Glutamatergic neuron (in vitro differentiated cells): Measurements from ENCODE around the gene KRTAP1-5. TPM values are rescaled to one million over a fixed set of nuclear protein-coding genes. Genes with fewer than 3 reads are reported as not detected.
"Not testable (repeated sequence)": the region's sequence is repeated elsewhere in the genome, so short reads cannot be mapped to it uniquely, and the experiment has no call there.

Experiments used
- DNase-seq: peaks from one replicate; pipeline ENCODE4 v3.0.0; 2022
- H3K27ac Mint-ChIP-seq: one replicate; pipeline ENCODE4 v1.8.0; 2020; ENCODE audit warnings: mild to moderate bottlenecking, mixed read lengths, inconsistent platforms; ENCODE audit not compliant: unreplicated experiment
- H3K27me3 Mint-ChIP-seq: one replicate; pipeline ENCODE4 v1.8.0; 2020; ENCODE audit warnings: mild to moderate bottlenecking, moderate library complexity, mixed read lengths, inconsistent platforms; ENCODE audit not compliant: unreplicated experiment
- H3K36me3 Mint-ChIP-seq: one replicate; pipeline ENCODE4 v1.8.0; 2020; ENCODE audit warnings: mild to moderate bottlenecking, mixed read lengths, inconsistent platforms; ENCODE audit not compliant: unreplicated experiment
- H3K4me1 Mint-ChIP-seq: one replicate; pipeline ENCODE4 v1.8.0; 2020; ENCODE audit warnings: mild to moderate bottlenecking, low read depth, mixed read lengths, inconsistent platforms; ENCODE audit not compliant: unreplicated experiment
- H3K4me3 Mint-ChIP-seq: one replicate; pipeline ENCODE4 v1.8.0; 2020; ENCODE audit warnings: mild to moderate bottlenecking, mixed read lengths, inconsistent platforms; ENCODE audit not compliant: unreplicated experiment
- H3K9me3 Mint-ChIP-seq: one replicate; pipeline ENCODE4 v1.8.0; 2020; ENCODE audit warnings: mild to moderate bottlenecking, moderate library complexity, mixed read lengths, inconsistent platforms; ENCODE audit not compliant: unreplicated experiment
- CTCF ChIP-seq: fragments of 200-600 bp; sonication (generic); IDR thresholded peaks from one replicate; pipeline ENCODE4 v1.5.0; 2021; ENCODE audit not compliant: partially characterized antibody, unreplicated experiment
- total RNA-seq: library from RNA; stranded (reverse); fragmentation: NEBNext Ultra II Directional; extraction: Animal tissue kit (Norgen Biotek cat#: 25700); gene quantifications from one replicate; pipeline ENCODE4 v1.2.1, GENCODE V29; 2021; ENCODE audit not compliant: unreplicated experiment

The KRTAP1-5 gene
- total RNA-seq, 1 donor from 2014 or later: not detected

- peaks cover 3% of the 10 kb centered on the region for H3K9me3 Mint-ChIP-seq
- no peaks in the 10 kb centered on the region for H3K36me3 Mint-ChIP-seq
- no peak overlapping the region for H3K4me3 Mint-ChIP-seq
- peaks cover 4% of the 10 kb centered on the region for H3K27me3 Mint-ChIP-seq
- no peak for DNase-seq
- no peak overlapping the region for H3K27ac Mint-ChIP-seq
- H3K4me1 Mint-ChIP-seq: no peaks in the 10 kb centered on the region
- no peak for TF ChIP-seq CTCF
Measured at GRCh38 chr17:41048441-41048840, 21.4 kb upstream of the KRTAP1-5 start.

DNA sequence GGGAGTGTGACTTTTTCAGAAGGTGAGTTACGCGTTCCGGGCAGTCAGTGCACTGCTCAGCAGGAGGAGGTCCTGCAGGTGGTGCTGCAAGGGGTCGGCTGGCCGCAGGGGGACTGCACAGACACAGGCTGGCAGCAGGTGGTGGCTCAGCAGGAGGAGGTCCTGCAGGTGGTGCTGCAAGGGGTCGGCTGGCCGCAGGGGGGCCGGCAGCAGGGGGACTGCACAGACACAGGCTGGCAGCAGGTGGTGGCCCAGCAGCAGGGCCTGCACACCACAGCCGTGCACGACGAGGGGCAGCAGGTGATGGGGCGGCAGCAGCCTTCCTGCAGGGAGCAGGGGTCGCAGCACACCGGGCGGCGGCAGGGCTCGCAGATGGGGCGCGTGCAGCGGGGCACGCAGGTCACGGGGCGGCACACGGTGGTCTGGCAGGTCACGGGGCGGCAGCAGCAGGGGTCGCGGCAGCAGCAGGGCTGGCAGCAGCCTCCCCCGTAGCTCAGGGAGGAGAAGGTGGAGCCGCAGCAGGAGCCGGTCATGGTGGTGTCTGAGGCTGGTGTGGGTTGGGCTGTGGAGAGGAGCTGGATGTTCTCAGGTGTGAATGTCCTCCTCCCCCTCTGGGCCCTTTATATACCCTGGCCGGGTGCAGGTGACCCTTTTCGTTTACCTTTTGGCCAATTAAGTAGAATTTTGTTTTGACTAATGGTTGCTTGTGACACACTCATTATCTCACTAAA, 19.9 kb upstream of the KRTAP1-5 start, which contains the start of gene KRTAP2-1:
Gene KRTAP2-1, minus strand, starts transcription at position 582 of the 731 bp plus-strand sequence. Its CDS starts 49 bp downstream, at position 533.
- not testable (repeated sequence) for H3K27me3 Mint-ChIP-seq, DNase-seq, H3K9me3 Mint-ChIP-seq, H3K4me1 Mint-ChIP-seq, H3K36me3 Mint-ChIP-seq, H3K27ac Mint-ChIP-seq, H3K4me3 Mint-ChIP-seq

- Mint-ChIP-seq H3K36me3 (no peaks in the 10 kb centered on the region), H3K27me3 (peaks cover 2% of the 10 kb centered on the region), H3K4me1 (peaks cover 3% of the 10 kb centered on the region), H3K27ac (no peak overlapping the region), H3K4me3 (no peak overlapping the region), H3K9me3 (peaks cover 7% of the 10 kb centered on the region)
- no peak for DNase-seq
- no peak for TF ChIP-seq CTCF
Measured at GRCh38 chr17:41042953-41043352, 15.9 kb upstream of the KRTAP1-5 start.

DNA sequence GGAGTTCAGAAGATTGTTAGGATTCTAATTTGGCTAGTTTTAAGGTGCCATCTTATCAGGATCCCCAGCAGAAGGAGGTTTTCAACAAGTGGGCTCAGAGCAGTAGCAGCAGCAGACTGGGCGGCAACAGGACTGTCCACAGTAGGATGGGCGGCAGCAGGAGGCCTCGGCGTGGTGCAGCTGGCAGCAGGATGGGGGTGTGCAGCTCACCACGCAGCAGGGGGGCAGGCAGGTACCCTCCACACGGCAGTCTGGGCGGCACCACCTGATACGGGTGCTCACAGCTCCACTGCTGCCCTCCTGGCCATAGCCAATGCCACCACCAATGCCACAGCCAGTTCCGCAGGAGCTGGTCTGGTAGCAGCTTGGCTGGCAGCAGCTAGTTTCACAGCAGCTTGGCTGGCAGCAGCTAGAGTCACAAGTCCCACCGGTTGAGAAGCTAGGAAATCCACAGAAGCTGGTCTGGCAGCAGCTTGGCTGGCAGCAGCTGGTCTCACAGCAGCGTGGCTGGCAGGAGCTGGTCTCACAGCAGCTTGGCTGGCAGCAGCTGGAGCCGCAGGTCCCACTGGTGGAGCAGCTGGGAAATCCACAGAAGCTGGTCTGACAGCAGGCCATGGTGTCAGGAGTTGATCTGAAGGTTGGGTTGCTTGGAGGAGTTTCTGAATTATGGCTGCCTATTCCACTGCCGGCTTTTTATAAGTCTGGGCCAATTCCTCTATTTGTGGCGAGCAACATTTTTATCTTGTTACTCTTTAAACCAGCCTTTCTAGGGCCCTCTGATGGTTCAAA, 14.0 kb upstream of the KRTAP1-5 start, which contains the start of gene KRTAP1-1:
Gene KRTAP1-1, minus strand, starts transcription at position 668 of the 789 bp plus-strand sequence. Its CDS starts 53 bp downstream, at position 615.
- peak; percentile 44 for DNase-seq
- not testable (repeated sequence) for H3K4me1 Mint-ChIP-seq, H3K27me3 Mint-ChIP-seq, H3K4me3 Mint-ChIP-seq, H3K9me3 Mint-ChIP-seq, H3K27ac Mint-ChIP-seq, H3K36me3 Mint-ChIP-seq

- Mint-ChIP-seq H3K27me3 (no peaks in the 10 kb centered on the region), H3K36me3 (no peaks in the 10 kb centered on the region), H3K4me1 (peaks cover 3% of the 10 kb centered on the region), H3K9me3 (peaks cover 13% of the 10 kb centered on the region), H3K27ac (no peak overlapping the region), H3K4me3 (no peak overlapping the region)
- no peak for TF ChIP-seq CTCF
- DNase-seq: no peak
Measured at GRCh38 chr17:41037853-41038350, 10.9 kb upstream of the KRTAP1-5 start.

DNA sequence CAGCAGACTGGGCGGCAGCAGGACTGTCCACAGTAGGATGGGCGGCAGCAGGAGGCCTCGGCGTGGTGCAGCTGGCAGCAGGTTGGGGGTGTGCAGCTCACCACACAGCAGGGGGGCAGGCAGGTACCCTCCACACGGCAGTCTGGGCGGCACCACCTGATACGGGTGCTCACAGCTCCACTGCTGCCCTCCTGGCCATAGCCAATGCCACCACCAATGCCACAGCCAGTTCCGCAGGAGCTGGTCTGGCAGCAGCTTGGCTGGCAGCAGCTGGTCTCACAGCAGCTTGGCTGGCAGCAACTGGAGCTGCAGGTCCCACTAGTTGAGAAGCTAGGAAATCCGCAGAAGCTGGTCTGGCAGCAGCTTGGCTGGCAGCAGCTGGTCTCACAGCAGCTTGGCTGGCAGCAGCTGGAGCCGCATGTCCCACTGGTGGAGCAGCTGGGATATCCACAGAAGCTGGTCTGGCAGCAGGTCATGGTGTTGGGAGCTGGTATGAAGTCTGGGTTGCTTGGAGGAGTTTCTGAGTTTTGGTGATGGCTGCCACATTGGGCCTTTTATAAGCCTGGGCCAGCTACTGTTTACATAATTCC, 7.4 kb upstream of the KRTAP1-5 start, which contains the start of gene KRTAP1-3:
Gene KRTAP1-3, minus strand, starts transcription at position 529 of the 590 bp plus-strand sequence. Its CDS starts 53 bp downstream, at position 476.
- DNase-seq: peak; percentile 23
- H3K4me1 Mint-ChIP-seq, H3K4me3 Mint-ChIP-seq, H3K9me3 Mint-ChIP-seq, H3K36me3 Mint-ChIP-seq, H3K27me3 Mint-ChIP-seq: not testable (repeated sequence)
- peak within 1 kb of the TSS; percentile 15 for H3K27ac Mint-ChIP-seq
